B cell (primary cell): ENCODE data around the gene LATS2. TPM values are rescaled to one million over a fixed set of nuclear protein-coding genes. Genes with fewer than 3 reads are reported as not detected.

Experiments
- ATAC-seq: fragments of 200-7000 bp; cut with Tn5 transposase; one replicate; pipeline ENCODE4 v1.10.0; 2021; ENCODE audit warnings: low read depth, mild to moderate bottlenecking, moderate number of reproducible peaks, moderate library complexity
- CTCF ChIA-PET: fragments of 350-600 bp; sonication (Branson Sonifier 250); formaldehyde crosslinking; loops from one replicate; lab custom pipeline; 2021; ENCODE audit warnings: antibody characterized with exemption, inconsistent platforms; lab: Charles Lee
- POLR2A ChIA-PET: fragments of 350-600 bp; sonication (Branson Sonifier 250); formaldehyde crosslinking; loops from one replicate; lab custom pipeline; 2021; ENCODE audit warnings: antibody characterized with exemption; lab: Charles Lee
- DNase-seq: peaks from one replicate; pipeline ENCODE4 v3.0.0; 2013
- H2AFZ ChIP-seq: 2 replicates; pipeline ENCODE4 v1.6.1; 2012; ENCODE audit warnings: mild to moderate bottlenecking, low read depth, low read length; ENCODE audit not compliant: insufficient read depth, poor library complexity, severe bottlenecking
- H3K27ac ChIP-seq, 2 donors: 1 replicate in 1 of 2; 2 replicates in 1 of 2; pipeline ENCODE4 v1.5.1; 2012 to 2013; ENCODE audit warnings: low read length in 2 of 2, mild to moderate bottlenecking in 2 of 2, moderate library complexity in 1 of 2
- H3K27me3 ChIP-seq, 4 experiments: fragments of 200-600 bp in 1 of 4; sonication (generic) in 1 of 4; replicated peaks in 1 of 4; 1 replicate in 2 of 4; 2 replicates in 2 of 4; pipeline versions ENCODE4 v1.6.1 to v1.7.0; 2013 to 2016; ENCODE audit warnings: low read length in 3 of 4, mild to moderate bottlenecking in 2 of 4, mixed read lengths in 1 of 4, moderate library complexity in 1 of 4; ENCODE audit not compliant: insufficient read depth in 4 of 4, control insufficient read depth in 3 of 4; ENCODE audit errors: control extremely low read depth in 1 of 4
- H3K36me3 ChIP-seq, 2 experiments: replicated peaks in 1 of 2; 1 replicate in 1 of 2; 2 replicates in 1 of 2; pipeline versions ENCODE4 v1.6.1 to v1.7.1; 2013; ENCODE audit warnings: low read length in 1 of 2; ENCODE audit not compliant: insufficient read depth in 2 of 2, control insufficient read depth in 1 of 2; ENCODE audit errors: control extremely low read depth in 1 of 2, extremely low read depth in 1 of 2
- H3K4me1 ChIP-seq, 2 donors: fragments of 200-600 bp in 1 of 2; sonication (generic) in 1 of 2; 1 replicate in 1 of 2; 2 replicates in 1 of 2; pipeline versions ENCODE4 v1.5.1 to v1.6.1; 2013 to 2017; ENCODE audit warnings: low read length in 2 of 2; ENCODE audit not compliant: control insufficient read depth in 2 of 2, insufficient read depth in 2 of 2
- H3K4me2 ChIP-seq: replicated peaks from 2 replicates; pipeline ENCODE3; 2012; ENCODE audit warnings: mild to moderate bottlenecking, low read depth, low read length; ENCODE audit not compliant: poor library complexity, severe bottlenecking
- H3K4me3 ChIP-seq, 5 experiments: fragments of 200-600 bp in 1 of 5; sonication (generic) in 1 of 5; 1 replicate in 3 of 5; 2 replicates in 2 of 5; pipeline versions ENCODE4 v1.5.1 to v1.7.0; 2011 to 2016; ENCODE audit warnings: low read length in 4 of 5, mild to moderate bottlenecking in 4 of 5, low read depth in 2 of 5, control low read depth in 1 of 5, moderate library complexity in 1 of 5; ENCODE audit not compliant: insufficient read depth in 1 of 5; ENCODE audit errors: control extremely low read depth in 1 of 5, extremely low read depth in 1 of 5
- H3K79me2 ChIP-seq: fragments of 200-600 bp; sonication (generic); one replicate; pipeline ENCODE4 v1.6.0; 2016; ENCODE audit warnings: low read length; ENCODE audit not compliant: control insufficient read depth, insufficient read depth
- H3K9ac ChIP-seq: fragments of 200-600 bp; sonication (generic); 2 replicates; pipeline ENCODE4 v1.6.1; 2017; ENCODE audit warnings: mild to moderate bottlenecking, low read length, moderate library complexity
- H3K9me3 ChIP-seq, 3 donors: one replicate each; pipeline versions ENCODE4 v1.6.1 to v1.7.1; 2013; ENCODE audit warnings: low read length in 2 of 3; ENCODE audit not compliant: control insufficient read depth in 2 of 3, insufficient read depth in 1 of 3; ENCODE audit errors: control extremely low read depth in 1 of 3
- H4K20me1 ChIP-seq: 2 replicates; pipeline ENCODE4 v1.6.0; 2012; ENCODE audit warnings: mild to moderate bottlenecking, low read length; ENCODE audit not compliant: insufficient read depth, control insufficient read depth, poor library complexity, severe bottlenecking
- H3K27ac Mint-ChIP-seq: one replicate; pipeline ENCODE4 v1.8.0; 2021; ENCODE audit warnings: mixed read lengths
- H3K27me3 Mint-ChIP-seq: one replicate; pipeline ENCODE4 v1.8.0; 2021; ENCODE audit warnings: mixed read lengths
- H3K4me1 Mint-ChIP-seq: one replicate; pipeline ENCODE4 v1.8.0; 2021; ENCODE audit warnings: mixed read lengths
- H3K4me3 Mint-ChIP-seq: one replicate; pipeline ENCODE4 v1.8.0; 2021; ENCODE audit warnings: mixed read lengths
- H3K9me3 Mint-ChIP-seq: one replicate; pipeline ENCODE4 v1.8.0; 2022; ENCODE audit warnings: mixed read lengths; ENCODE audit not compliant: insufficient read depth
- CTCF ChIP-seq: fragments of 200-600 bp; IDR thresholded peaks from one replicate; pipeline ENCODE4 v1.8.0; 2022; ENCODE audit warnings: antibody characterized with exemption, mild to moderate bottlenecking
- EZH2 ChIP-seq: IDR thresholded peaks from 2 replicates; pipeline ENCODE4 v1.6.1; 2012; ENCODE audit warnings: borderline replicate concordance, low read depth, mild to moderate bottlenecking, moderate library complexity, low read length; ENCODE audit not compliant: insufficient read depth, poor library complexity, severe bottlenecking
- WGBS: methylation state at CpG from one replicate; pipeline ENCODE4 v1.1.5; 2013; ENCODE audit warnings: missing lambda C conversion rate; ENCODE audit not compliant: insufficient coverage; 5-methylcytosine and 5-hydroxymethylcytosine counted together
- intact Hi-C: fragments of 100-400 bp; cut with micrococcal nuclease; formaldehyde crosslinking; loops from one replicate; pipeline ENCODE4 v1.10.0; 2022
- polyA plus RNA-seq: library from polyadenylated mRNA; depleted of rRNA; stranded (reverse); fragments of >200 nt; gene quantifications from 2 replicates; pipeline ENCODE4 v1.2.3, GENCODE V29; 2012
- total RNA-seq, 2 donors: library from RNA; stranded (reverse); fragments of 120-200 nt in 1 of 2; gene quantifications; 1 replicate in 1 of 2; 2 replicates in 1 of 2; pipeline versions ENCODE4 v1.2.3 to v1.2.4, GENCODE V29; 2013 to 2022

The LATS2 gene
- total and polyA plus RNA-seq, 2 donors (not counting 1 experiment from before 2014, with no cell fraction given): 1.9 to 2.7 TPM

- Histone ChIP-seq H3K9me3 (no peaks in the 10 kb centered on the region), H3K27ac (no peak overlapping the region), H3K4me1 (no peaks in the 10 kb centered on the region), H3K4me3 (no peak overlapping the region), H4K20me1 (no peaks in the 10 kb centered on the region), H3K79me2 (no peaks in the 10 kb centered on the region), H2AFZ (no peak overlapping the region), H3K4me2 (no peak overlapping the region), H3K36me3 (no peaks in the 10 kb centered on the region), H3K9ac (no peak overlapping the region), H3K27me3 (no peaks in the 10 kb centered on the region)
- no peak for ATAC-seq
- no peak for TF ChIP-seq CTCF
- TF ChIP-seq EZH2: no peak
- no peaks in the 10 kb centered on the region for H3K9me3 Mint-ChIP-seq
- WGBS: no CpG with 5 or more reads among the region's 5 CpGs
- DNase-seq: no peak
- H3K27me3 Mint-ChIP-seq: no peaks in the 10 kb centered on the region
- ChIA-PET POLR2A (no interaction called here), CTCF (no interaction called here)
- H3K27ac Mint-ChIP-seq: no peak overlapping the region
- peaks cover 9% of the 10 kb centered on the region for H3K4me1 Mint-ChIP-seq
- intact Hi-C loops: no loop called here
- no peak overlapping the region for H3K4me3 Mint-ChIP-seq
Measured at GRCh38 chr13:21012211-21012610, 49.2 kb downstream of the LATS2 start.

- Histone ChIP-seq H3K9ac (no peak overlapping the region), H3K79me2 (no peaks in the 10 kb centered on the region), H2AFZ (no peak overlapping the region), H4K20me1 (no peaks in the 10 kb centered on the region), H3K4me1 (no peaks in the 10 kb centered on the region), H3K9me3 (no peaks in the 10 kb centered on the region), H3K4me2 (no peak overlapping the region), H3K36me3 (no peaks in the 10 kb centered on the region), H3K27ac (no peak overlapping the region), H3K4me3 (no peak overlapping the region), H3K27me3 (no peaks in the 10 kb centered on the region)
- DNase-seq (no peak), ATAC-seq (no peak)
- POLR2A ChIA-PET: no interaction called here
- H3K27me3 Mint-ChIP-seq: no peaks in the 10 kb centered on the region
- no peak for TF ChIP-seq CTCF
- no peak for TF ChIP-seq EZH2
- CTCF ChIA-PET: no interaction called here
- H3K27ac Mint-ChIP-seq: no peak overlapping the region
- H3K4me1 Mint-ChIP-seq: peaks cover 9% of the 10 kb centered on the region
- no peaks in the 10 kb centered on the region for H3K9me3 Mint-ChIP-seq
- intact Hi-C loops: no loop called here
- no peak overlapping the region for H3K4me3 Mint-ChIP-seq
Measured at GRCh38 chr13:21011378-21011777, 50.0 kb downstream of the LATS2 start.
